Stimulated activated CD4-positive, alpha-beta T cell treated with anti-CD3 and anti-CD28 coated beads, Interleukin-12 subunit alpha, Interleukin-12 subunit beta, amount 100 ng/mL, for 48 hours (primary cell): ENCODE measurements around the gene RERE.
"Not testable (repeated sequence)": the region's sequence is repeated elsewhere in the genome, so short reads cannot be mapped to it uniquely, and the experiment has no call there.

Source experiments
- DNase-seq, 3 donors: peaks; one replicate each; pipeline ENCODE4 v3.0.0-alpha.2; 2020; ENCODE audit warnings: low read depth in 2 of 3, low spot score in 1 of 3

The RERE gene

GRCh38 chr1:8753736-8754135, 63.7 kb downstream of the RERE start:
- DNase-seq, result no peak

- DNase-seq, result no peak
Observed at GRCh38 chr1:8752921-8753713, 64.3 kb downstream of the RERE start.

- no peak for DNase-seq
Observed at GRCh38 chr1:8752411-8752810, 65.0 kb downstream of the RERE start.

GRCh38 chr1:8751984-8752383, 65.5 kb downstream of the RERE start:
- no peak for DNase-seq

GRCh38 chr1:8747879-8748825, 69.3 kb downstream of the RERE start:
- no peak for DNase-seq

- no peak for DNase-seq
Observed at GRCh38 chr1:8746554-8746953, 70.9 kb downstream of the RERE start.

- no peak for DNase-seq
Observed at GRCh38 chr1:8745749-8746390, 71.6 kb downstream of the RERE start.

- no peak for DNase-seq
Observed at GRCh38 chr1:8745346-8745745, 72.1 kb downstream of the RERE start.

GRCh38 chr1:8742022-8742924, 75.2 kb downstream of the RERE start:
- DNase-seq, result no peak

- DNase-seq, result no peak
Observed at GRCh38 chr1:8740034-8740449, 77.4 kb downstream of the RERE start.

GRCh38 chr1:8739377-8739776, 78.1 kb downstream of the RERE start:
- DNase-seq, result no peak

- no peak for DNase-seq
Observed at GRCh38 chr1:8736927-8737326, 80.5 kb downstream of the RERE start.

- DNase-seq, result no peak
Observed at GRCh38 chr1:8733484-8733883, 84.0 kb downstream of the RERE start.

GRCh38 chr1:8731162-8731561, 86.3 kb downstream of the RERE start:
- no peak for DNase-seq

- DNase-seq, result no peak
Observed at GRCh38 chr1:8728464-8728863, 89.0 kb downstream of the RERE start.

GRCh38 chr1:8727809-8728213, 89.6 kb downstream of the RERE start:
- no peak for DNase-seq

- DNase-seq, result not testable (repeated sequence)
Observed at GRCh38 chr1:8727316-8727715, 90.1 kb downstream of the RERE start.

- not testable (repeated sequence) for DNase-seq
Observed at GRCh38 chr1:8726801-8727186, 90.6 kb downstream of the RERE start.

GRCh38 chr1:8723010-8723409, 94.4 kb downstream of the RERE start:
- no peak for DNase-seq

GRCh38 chr1:8722366-8722765, 95.1 kb downstream of the RERE start:
- no peak for DNase-seq
